ENCODE data around the gene ABCD3.

- no peak for TF ChIP-seq CTCF (IDR thresholded peaks at IDR 0.05)
- TF ChIP-seq POLR2A (IDR thresholded peaks at IDR 0.05), result no peak
Measured at GRCh38 chr1:94434365-94435045, 16.3 kb downstream of the ABCD3 start.
